Choroid plexus epithelial cell (primary cell): ENCODE data around the gene RBPMS2.

Experiments
- DNase-seq: peaks from one replicate; pipeline ENCODE4 v3.0.0-alpha.2; 2010; ENCODE audit warnings: low read depth
- H3K4me3 ChIP-seq: 2 replicates; pipeline ENCODE4 v1.5.1; 2011; ENCODE audit warnings: low read depth, mild to moderate bottlenecking, control low read depth, low read length, moderate library complexity
- TF ChIP-seq, protein P1 (sequence below): conservative IDR thresholded peaks from 2 replicates; pipeline ENCODE4 v1.5.1; 2011; ENCODE audit warnings: low read depth, mild to moderate bottlenecking, control low read depth, inconsistent platforms, low read length, moderate library complexity

RBPMS2 gene

DNA sequence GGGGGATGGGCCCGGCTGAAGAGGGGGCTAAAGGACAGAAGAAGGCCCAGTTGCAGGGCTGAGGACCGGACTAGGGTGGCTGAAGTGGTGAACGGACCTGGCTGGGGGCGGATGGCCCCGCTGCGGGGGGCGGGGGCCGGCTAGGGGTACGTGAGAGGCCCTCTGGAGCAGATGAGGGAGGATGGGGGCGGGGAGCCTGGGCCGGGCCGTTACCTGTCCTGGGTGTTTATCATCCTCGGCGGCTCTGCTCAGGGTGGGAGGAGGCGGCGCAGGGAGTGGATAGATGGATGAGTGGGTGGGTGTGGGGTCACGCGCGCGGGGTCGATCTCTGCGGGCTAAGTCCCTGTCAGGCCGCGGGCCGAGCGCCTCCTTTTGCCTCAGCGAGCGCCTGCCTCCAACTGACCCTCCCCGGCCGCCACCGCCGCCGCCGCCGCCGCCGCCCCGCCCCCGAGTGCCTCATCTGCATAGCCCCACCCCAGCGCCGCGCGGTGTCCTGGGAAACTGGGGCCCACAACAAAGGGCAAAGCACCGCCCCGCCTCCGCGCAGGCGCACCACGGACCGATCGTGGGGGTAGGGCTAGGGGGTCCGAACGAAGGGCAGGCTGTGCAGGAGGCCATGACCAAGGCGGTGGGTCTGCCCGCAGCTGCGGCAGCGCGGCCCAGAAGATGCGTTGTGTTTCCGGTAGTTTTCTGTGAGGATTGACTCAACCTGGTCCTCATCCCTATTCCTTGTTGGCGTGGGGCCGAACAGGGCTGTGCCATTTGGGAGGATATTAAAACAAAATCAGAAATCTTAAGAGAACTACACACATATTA, 72.4 kb downstream of the RBPMS2 start:
- TF ChIP-seq, protein P1, sequence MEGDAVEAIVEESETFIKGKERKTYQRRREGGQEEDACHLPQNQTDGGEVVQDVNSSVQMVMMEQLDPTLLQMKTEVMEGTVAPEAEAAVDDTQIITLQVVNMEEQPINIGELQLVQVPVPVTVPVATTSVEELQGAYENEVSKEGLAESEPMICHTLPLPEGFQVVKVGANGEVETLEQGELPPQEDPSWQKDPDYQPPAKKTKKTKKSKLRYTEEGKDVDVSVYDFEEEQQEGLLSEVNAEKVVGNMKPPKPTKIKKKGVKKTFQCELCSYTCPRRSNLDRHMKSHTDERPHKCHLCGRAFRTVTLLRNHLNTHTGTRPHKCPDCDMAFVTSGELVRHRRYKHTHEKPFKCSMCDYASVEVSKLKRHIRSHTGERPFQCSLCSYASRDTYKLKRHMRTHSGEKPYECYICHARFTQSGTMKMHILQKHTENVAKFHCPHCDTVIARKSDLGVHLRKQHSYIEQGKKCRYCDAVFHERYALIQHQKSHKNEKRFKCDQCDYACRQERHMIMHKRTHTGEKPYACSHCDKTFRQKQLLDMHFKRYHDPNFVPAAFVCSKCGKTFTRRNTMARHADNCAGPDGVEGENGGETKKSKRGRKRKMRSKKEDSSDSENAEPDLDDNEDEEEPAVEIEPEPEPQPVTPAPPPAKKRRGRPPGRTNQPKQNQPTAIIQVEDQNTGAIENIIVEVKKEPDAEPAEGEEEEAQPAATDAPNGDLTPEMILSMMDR = no peak
- DNase-seq = peak; percentile 89
- H3K4me3 ChIP-seq = peak overlapping the region; percentile 85

DNA sequence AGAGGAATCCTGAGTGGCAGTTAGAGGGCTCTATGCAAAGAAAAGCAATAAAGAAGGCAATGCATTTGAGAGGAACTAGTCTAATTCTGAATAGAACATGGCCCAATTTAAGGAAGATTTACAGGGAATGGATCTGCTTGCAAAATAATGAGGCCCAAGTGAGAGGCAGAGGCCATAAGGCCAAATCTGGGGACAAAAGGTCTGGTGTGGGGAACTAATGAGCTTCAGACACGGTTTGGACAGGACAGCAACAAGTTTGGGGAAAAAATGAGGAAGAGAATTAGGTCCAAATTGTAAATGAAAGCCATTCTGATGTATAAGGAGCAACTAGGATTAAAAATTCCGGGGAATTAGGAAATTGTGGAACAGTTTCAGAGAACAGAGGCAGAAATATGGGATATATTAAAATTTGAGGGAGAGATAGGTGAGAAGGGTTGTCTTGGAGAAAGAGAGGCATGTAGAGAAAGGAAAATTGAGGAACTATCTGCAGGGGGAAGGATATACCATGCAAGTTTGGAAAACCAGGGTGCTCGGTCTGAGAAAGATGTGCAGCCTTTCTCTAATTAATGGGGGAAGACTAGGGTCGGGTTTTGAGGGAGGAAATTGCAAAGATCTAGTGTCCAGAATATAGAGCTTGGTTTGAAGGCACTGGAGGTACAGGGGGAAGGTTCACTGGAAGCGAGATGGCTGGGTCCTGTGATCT, 73.8 kb downstream of the RBPMS2 start:
- TF ChIP-seq, protein P1 = no peak
- H3K4me3 ChIP-seq = peak overlapping the region; percentile 85
- DNase-seq = no peak

DNA sequence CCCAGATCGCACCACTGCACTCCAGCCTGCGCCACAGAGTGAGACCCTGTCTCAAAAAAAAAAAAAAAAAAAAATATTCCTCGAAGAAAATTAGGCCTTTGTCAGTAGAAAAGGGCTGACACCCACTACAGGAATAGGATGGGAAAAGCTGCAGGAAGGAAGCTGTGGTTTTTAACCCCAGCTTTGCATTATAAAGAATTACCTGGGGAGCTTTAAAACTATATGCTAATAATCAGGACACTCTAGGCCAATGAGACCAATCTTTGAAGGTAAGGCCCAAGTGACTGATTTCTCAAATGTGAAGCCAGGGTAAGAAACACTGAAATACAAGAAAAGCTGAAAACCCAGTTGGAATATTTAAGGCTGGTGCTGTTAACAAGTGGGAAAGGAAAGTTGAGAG, 74.3 kb downstream of the RBPMS2 start:
- H3K4me3 ChIP-seq = no peak overlapping the region
- no peak for DNase-seq
- TF ChIP-seq, protein P1 = no peak

DNA sequence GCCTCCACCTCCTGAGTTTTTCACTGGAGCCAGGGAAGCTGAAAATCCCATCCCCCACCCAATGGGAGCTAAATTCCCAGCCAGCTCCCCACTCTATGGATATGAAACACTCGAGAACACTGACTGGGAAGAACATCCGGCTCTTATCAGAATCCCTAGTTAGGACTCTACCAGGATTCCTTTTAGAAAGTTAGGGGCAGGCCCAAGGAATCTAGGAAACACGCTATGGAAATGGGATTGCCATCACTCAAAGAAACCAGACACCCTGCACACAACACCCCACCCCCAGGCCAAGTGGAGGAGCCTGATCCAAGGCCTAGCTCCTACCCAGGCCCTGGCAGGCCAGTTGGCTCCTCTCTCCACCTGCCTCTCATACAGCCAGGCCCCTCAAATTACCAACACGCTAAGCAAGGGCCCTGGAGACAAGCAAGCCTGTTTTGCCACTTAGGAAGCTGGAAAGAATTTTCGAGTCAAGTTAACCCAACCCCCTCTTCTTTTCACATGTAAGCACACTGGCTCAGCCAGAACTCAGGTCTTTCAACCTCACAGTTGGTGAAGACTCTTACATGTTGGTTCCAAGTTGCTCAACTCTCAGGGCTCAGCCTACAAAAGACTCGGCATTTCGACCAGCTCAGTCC, 75.5 kb downstream of the RBPMS2 start:
- H3K4me3 ChIP-seq = peak overlapping the region; percentile 23
- peak; percentile 72 for DNase-seq

DNA sequence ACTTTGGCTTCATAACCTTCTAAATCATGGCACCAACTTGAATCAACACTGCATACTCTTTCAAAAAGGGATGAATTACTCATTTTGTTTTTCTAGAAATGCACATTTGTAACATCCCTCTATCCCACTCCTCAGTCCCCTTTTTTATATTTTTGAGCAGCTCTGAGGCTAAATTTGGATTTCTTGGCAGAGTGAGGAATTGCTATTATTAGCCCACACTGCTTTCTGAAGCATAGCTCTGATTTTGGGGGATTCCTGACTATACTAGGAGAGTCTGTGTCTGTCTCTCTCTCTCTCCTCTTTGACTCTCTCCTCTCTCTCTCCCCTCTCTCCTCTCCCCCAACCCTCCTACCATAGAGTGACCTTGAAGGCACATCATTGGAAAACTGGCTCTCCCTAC, 76.6 kb downstream of the RBPMS2 start:
- DNase-seq = no peak
- TF ChIP-seq, protein P1 = no peak
- no peak overlapping the region for H3K4me3 ChIP-seq

More for the DNA sequence above, 75.5 kb downstream of the RBPMS2 start:
- TF ChIP-seq, protein P1 = no peak

DNA sequence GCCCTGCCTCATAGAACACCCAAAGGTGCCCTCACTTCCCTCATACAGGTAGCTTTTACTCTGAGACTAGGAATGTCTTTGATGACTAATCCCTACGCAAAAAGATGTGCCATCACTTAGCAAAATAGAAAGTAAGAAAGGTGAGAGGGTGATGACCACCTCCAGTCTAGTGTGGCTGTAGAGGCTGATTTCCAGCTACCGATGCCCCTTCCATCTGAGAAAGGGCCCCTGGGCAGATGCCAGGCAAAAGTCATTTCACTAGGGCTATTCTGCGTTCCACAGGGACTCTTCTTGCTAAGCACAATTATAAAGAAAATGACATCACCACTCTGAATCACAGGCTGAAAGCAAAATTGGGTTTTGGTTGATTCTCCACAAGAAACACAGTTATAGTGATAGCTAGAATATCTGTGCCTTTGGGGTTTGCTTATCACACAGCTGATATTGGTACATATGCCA, 77.4 kb downstream of the RBPMS2 start:
- H3K4me3 ChIP-seq = no peak overlapping the region
- peak; percentile 19 for DNase-seq
- TF ChIP-seq, protein P1 = no peak
